Activated CD8-positive, alpha-beta T cell treated with anti-CD3 and anti-CD28 coated beads for 36 hours (primary cell): Measurements from ENCODE around the gene LMX1B. TPM values are rescaled to one million over a fixed set of nuclear protein-coding genes. Genes with fewer than 3 reads are reported as not detected.

Experiments used
- ATAC-seq: fragments of 200-7000 bp; cut with Tn5 transposase; one replicate; pipeline ENCODE4 v1.10.0; 2021; ENCODE audit warnings: mild to moderate bottlenecking, moderate library complexity
- CTCF ChIA-PET: fragments of 350-600 bp; sonication (Branson Sonifier 250); formaldehyde crosslinking; loops from one replicate; lab custom pipeline; 2021; ENCODE audit warnings: antibody characterized with exemption; lab: Charles Lee
- POLR2A ChIA-PET: fragments of 350-600 bp; sonication (Branson Sonifier 250); formaldehyde crosslinking; loops from one replicate; lab custom pipeline; 2021; ENCODE audit warnings: antibody characterized with exemption; lab: Charles Lee
- DNase-seq: peaks from one replicate; pipeline ENCODE4 v3.0.0-alpha.2; 2020
- H3K27ac Mint-ChIP-seq: one replicate; pipeline ENCODE4 v1.8.0; 2021; ENCODE audit warnings: mild to moderate bottlenecking, mixed read lengths
- H3K27me3 Mint-ChIP-seq: one replicate; pipeline ENCODE4 v1.8.0; 2021; ENCODE audit warnings: mixed read lengths
- H3K36me3 Mint-ChIP-seq: one replicate; pipeline ENCODE4 v1.8.0; 2021; ENCODE audit warnings: low read depth, mixed read lengths
- H3K4me1 Mint-ChIP-seq: one replicate; pipeline ENCODE4 v1.8.0; 2021; ENCODE audit warnings: low read depth, mixed read lengths
- H3K4me3 Mint-ChIP-seq: one replicate; pipeline ENCODE4 v1.8.0; 2021; ENCODE audit warnings: mild to moderate bottlenecking, moderate library complexity, mixed read lengths
- H3K9me3 Mint-ChIP-seq: one replicate; pipeline ENCODE4 v1.8.0; 2021; ENCODE audit warnings: mixed read lengths
- intact Hi-C: fragments of 100-400 bp; cut with micrococcal nuclease; formaldehyde crosslinking; loops from one replicate; pipeline ENCODE4 v1.10.0; 2022
- total RNA-seq, 2 experiments: library from RNA; stranded (reverse); gene quantifications; one replicate each; pipeline ENCODE4 v1.2.3, GENCODE V29; 2021
- TF ChIP-seq, protein P1 (sequence below): fragments of 200-600 bp; IDR thresholded peaks from one replicate; pipeline ENCODE4 v1.8.0; 2022; ENCODE audit warnings: antibody characterized with exemption, mild to moderate bottlenecking

Gene LMX1B
- total RNA-seq, 2 experiments from 2014 or later, result not detected

GRCh38 chr9:126633881-126634558 lies 20.3 kb downstream of the LMX1B start:
- peaks cover 43% of the 10 kb centered on the region for H3K27me3 Mint-ChIP-seq
- intact Hi-C loops, result no loop called here
- CTCF ChIA-PET, result no interaction called here
- TF ChIP-seq, protein P1, sequence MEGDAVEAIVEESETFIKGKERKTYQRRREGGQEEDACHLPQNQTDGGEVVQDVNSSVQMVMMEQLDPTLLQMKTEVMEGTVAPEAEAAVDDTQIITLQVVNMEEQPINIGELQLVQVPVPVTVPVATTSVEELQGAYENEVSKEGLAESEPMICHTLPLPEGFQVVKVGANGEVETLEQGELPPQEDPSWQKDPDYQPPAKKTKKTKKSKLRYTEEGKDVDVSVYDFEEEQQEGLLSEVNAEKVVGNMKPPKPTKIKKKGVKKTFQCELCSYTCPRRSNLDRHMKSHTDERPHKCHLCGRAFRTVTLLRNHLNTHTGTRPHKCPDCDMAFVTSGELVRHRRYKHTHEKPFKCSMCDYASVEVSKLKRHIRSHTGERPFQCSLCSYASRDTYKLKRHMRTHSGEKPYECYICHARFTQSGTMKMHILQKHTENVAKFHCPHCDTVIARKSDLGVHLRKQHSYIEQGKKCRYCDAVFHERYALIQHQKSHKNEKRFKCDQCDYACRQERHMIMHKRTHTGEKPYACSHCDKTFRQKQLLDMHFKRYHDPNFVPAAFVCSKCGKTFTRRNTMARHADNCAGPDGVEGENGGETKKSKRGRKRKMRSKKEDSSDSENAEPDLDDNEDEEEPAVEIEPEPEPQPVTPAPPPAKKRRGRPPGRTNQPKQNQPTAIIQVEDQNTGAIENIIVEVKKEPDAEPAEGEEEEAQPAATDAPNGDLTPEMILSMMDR, result no peak
- DNase-seq (no peak), ATAC-seq (no peak)
- no peaks in the 10 kb centered on the region for H3K36me3 Mint-ChIP-seq
- no peaks in the 10 kb centered on the region for H3K9me3 Mint-ChIP-seq
- no peak overlapping the region for H3K4me3 Mint-ChIP-seq
- no peak overlapping the region for H3K27ac Mint-ChIP-seq
- peaks cover 7% of the 10 kb centered on the region for H3K4me1 Mint-ChIP-seq
- POLR2A ChIA-PET, result no interaction called here

GRCh38 chr9:126635061-126635460 lies 21.3 kb downstream of the LMX1B start:
- Mint-ChIP-seq H3K36me3 (no peaks in the 10 kb centered on the region), H3K27ac (no peak overlapping the region), H3K4me3 (no peak overlapping the region), H3K9me3 (no peaks in the 10 kb centered on the region), H3K4me1 (peaks cover 7% of the 10 kb centered on the region), H3K27me3 (peaks cover 42% of the 10 kb centered on the region)
- ATAC-seq, result no peak
- CTCF ChIA-PET, result no interaction called here
- no peak for DNase-seq
- TF ChIP-seq, protein P1, result no peak
- POLR2A ChIA-PET, result no interaction called here
- intact Hi-C loops, result no loop called here

GRCh38 chr9:126635661-126636439 lies 22.1 kb downstream of the LMX1B start:
- no peak for ATAC-seq
- intact Hi-C loops, result no loop called here
- H3K27ac Mint-ChIP-seq, result no peak overlapping the region
- ChIA-PET CTCF (interaction anchor here (1.1 kb wide), 1 partner anchor 145 kb away, joined by 3 read pairs; no protein-coding TSS in a partner anchor), POLR2A (interaction anchor here (1.1 kb wide), 1 partner anchor 8 kb away, joined by 4 read pairs; no protein-coding TSS in a partner anchor)
- TF ChIP-seq, protein P1, result no peak
- DNase-seq, result no peak
- H3K4me3 Mint-ChIP-seq, result no peak overlapping the region
- no peaks in the 10 kb centered on the region for H3K36me3 Mint-ChIP-seq
- no peaks in the 10 kb centered on the region for H3K9me3 Mint-ChIP-seq
- peaks cover 39% of the 10 kb centered on the region for H3K27me3 Mint-ChIP-seq
- H3K4me1 Mint-ChIP-seq, result peaks cover 7% of the 10 kb centered on the region

DNA sequence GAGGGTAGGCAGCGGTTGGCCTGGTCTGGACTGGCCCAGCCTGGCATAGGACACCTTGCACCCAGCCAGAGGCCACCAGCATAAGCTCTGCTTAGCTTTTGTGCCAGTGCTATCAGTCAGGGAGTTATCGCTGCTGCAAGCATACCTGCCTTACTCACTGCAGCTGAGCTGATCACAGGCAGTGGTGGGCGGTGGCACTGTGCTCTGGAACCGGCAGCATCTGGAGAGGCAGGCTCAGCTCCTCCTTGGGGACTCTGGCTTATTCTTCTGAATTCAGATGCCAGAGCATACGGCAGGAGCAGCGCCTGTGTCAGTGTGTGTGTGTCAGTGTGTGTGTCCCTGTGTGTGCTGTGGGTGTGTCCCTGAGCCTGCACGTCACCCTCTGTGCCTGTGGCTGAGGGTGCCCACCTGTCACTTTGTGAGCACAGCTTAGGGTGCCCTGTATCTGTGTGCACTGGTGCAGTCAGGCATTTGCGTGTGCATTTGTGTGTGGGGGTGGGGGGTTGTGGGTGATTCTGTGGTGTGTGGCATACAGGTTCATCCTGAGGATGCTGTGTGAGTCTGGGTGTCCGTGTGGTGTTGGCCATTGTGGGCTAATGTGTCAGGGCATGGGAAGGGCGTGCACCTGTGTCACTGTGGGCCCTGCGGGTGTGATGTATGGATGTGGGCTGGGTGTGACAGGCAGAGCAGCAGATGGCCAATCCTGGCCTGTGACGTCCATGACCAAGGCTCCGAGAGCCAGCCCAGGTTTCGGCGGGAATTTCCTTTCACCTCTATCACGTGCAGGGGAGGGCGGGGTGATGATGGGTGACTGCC lies 23.5 kb downstream of the LMX1B start:
- ATAC-seq (peak; percentile 49), DNase-seq (peak; percentile 20)
- no peak overlapping the region for H3K4me3 Mint-ChIP-seq
- H3K27me3 Mint-ChIP-seq, result peaks cover 45% of the 10 kb centered on the region
- CTCF ChIA-PET, result no interaction called here
- H3K4me1 Mint-ChIP-seq, result peaks cover 7% of the 10 kb centered on the region
- H3K9me3 Mint-ChIP-seq, result no peaks in the 10 kb centered on the region
- H3K27ac Mint-ChIP-seq, result no peak overlapping the region
- H3K36me3 Mint-ChIP-seq, result no peaks in the 10 kb centered on the region
- POLR2A ChIA-PET, result interaction anchor here (0.6 to 1.1 kb wide), 2 partner anchors 10 to 31 kb away, joined by 3 to 4 read pairs; no protein-coding TSS in a partner anchor
- intact Hi-C loops, result no loop called here
- TF ChIP-seq, protein P1, result no peak
